OCI-LY3 (cell line): ENCODE measurements around the gene CAPG.

ENCODE experiments used
- H2AFZ ChIP-seq: fragments of 200-600, 300-600 bp; shearing (Covaris generic); 2 replicates; pipeline ENCODE4 v1.6.0; 2014; ENCODE audit warnings: antibody characterized with exemption, low read depth, low read length
- H3K27ac ChIP-seq: fragments of 200-600, 300-600 bp; sonication (generic); 2 replicates; pipeline ENCODE4 v1.5.1; 2014; ENCODE audit warnings: mild to moderate bottlenecking, low read length, moderate library complexity, mixed read lengths
- H3K27me3 ChIP-seq: fragments of 200-600, 300-600 bp; sonication (generic); 2 replicates; pipeline ENCODE4 v1.6.1; 2014; ENCODE audit warnings: low read depth, low read length, mixed read lengths
- H3K36me3 ChIP-seq: fragments of 200-600, 300-600 bp; sonication (generic); replicated peaks from 2 replicates; pipeline ENCODE3; 2014; ENCODE audit warnings: low read depth, low read length, mixed read lengths
- H3K4me1 ChIP-seq: fragments of 300-600, 200-600 bp; sonication (generic); 2 replicates; pipeline ENCODE4 v1.6.1; 2014; ENCODE audit warnings: low read length, mixed read lengths
- H3K4me2 ChIP-seq: fragments of 200-600, 300-600 bp; sonication (generic); 2 replicates; pipeline ENCODE4 v1.6.1; 2014; ENCODE audit warnings: low read length, mixed read lengths
- H3K4me3 ChIP-seq: fragments of 300-600, 200-600 bp; sonication (generic); 2 replicates; pipeline ENCODE4 v1.5.1; 2014; ENCODE audit warnings: antibody characterized with exemption, mild to moderate bottlenecking, low read length, moderate library complexity
- H3K79me2 ChIP-seq: fragments of 300-600, 200-600 bp; shearing (Covaris generic); 2 replicates; pipeline ENCODE4 v1.6.1; 2014; ENCODE audit warnings: mild to moderate bottlenecking, low read length, mixed read lengths
- H3K9ac ChIP-seq: fragments of 300-600, 200-600 bp; shearing (Covaris generic); 2 replicates; pipeline ENCODE4 v1.6.0; 2014; ENCODE audit warnings: mild to moderate bottlenecking, low read length, moderate library complexity
- H3K9me3 ChIP-seq: fragments of 200-600, 300-600 bp; shearing (Covaris generic); 2 replicates; pipeline ENCODE4 v1.6.1; 2014; ENCODE audit warnings: low read length, mixed read lengths; ENCODE audit not compliant: insufficient read depth
- H4K20me1 ChIP-seq: fragments of 200-600, 300-600 bp; sonication (generic); 2 replicates; pipeline ENCODE4 v1.6.1; 2016; ENCODE audit warnings: low read length, mixed read lengths; ENCODE audit not compliant: insufficient read depth
- CTCF ChIP-seq: fragments of 200-600, 300-600 bp; sonication (generic); IDR thresholded peaks from 2 replicates; pipeline ENCODE4 v1.5.1; 2014; ENCODE audit warnings: antibody characterized with exemption, low read length, low read depth
- EZH2phosphoT487 ChIP-seq: fragments of 200-600 bp; shearing (Covaris generic); IDR thresholded peaks from 2 replicates; pipeline ENCODE4 v1.6.1; 2018; ENCODE audit warnings: antibody characterized with exemption, mixed run types, low read depth

The CAPG gene

DNA sequence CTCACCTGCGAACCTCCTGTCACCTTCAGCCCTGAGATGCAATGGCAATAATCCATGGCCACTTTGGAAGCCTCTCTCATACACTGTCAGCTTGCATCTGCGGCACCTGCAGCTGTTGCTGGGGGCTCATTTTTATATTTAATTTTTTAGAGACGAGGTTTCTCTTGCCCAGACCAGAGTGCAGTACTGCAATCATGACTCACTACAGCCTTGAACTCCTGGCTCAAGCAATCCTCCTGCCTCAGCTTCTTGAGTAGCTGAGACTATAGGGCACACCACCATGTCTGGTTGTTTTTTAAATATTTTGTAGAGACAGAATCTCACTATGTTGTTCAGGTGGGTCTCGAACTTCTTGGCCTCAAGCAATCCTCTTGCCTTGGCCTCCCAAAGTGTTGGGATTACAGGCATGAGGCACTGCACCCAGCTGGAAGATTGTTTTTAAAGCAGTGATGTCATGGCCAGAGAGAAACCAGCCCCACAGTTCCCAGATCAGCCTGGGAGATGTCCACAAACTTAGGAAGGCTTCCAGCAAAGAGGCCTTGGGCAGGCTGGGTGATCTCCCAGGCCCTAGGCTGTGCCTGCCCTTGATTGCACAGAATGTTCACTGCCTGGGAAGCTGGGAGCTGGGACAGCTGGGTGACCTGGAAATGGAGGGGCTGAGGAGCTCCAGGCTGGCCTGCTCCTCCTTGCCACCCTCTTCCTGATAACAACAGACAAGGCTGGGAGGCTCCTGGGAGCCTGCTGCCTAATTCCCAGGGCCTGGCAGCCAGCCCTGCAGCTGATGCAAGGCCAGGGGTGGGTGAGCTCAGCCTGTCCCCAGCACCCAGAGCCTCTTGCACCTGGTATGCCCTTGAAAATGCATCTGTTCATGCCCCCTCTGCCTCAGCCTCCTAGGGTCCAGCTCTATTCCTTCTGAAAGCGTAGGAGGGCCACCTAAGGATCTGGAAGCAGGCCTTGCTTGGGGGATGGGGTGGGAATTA, 35.4 kb upstream of the CAPG start:
- no peak for TF ChIP-seq CTCF
- no peak for TF ChIP-seq EZH2phosphoT487
- no peak overlapping the region for H2AFZ ChIP-seq
- H3K9me3 ChIP-seq, result no peaks in the 10 kb centered on the region
- H3K4me1 ChIP-seq, result peaks cover 10% of the 10 kb centered on the region
- no peak overlapping the region for H3K4me3 ChIP-seq
- H4K20me1 ChIP-seq, result no peaks in the 10 kb centered on the region
- no peaks in the 10 kb centered on the region for H3K36me3 ChIP-seq
- H3K27ac ChIP-seq, result no peak overlapping the region
- no peak overlapping the region for H3K4me2 ChIP-seq
- H3K9ac ChIP-seq, result no peak overlapping the region
- no peaks in the 10 kb centered on the region for H3K79me2 ChIP-seq
- H3K27me3 ChIP-seq, result no peaks in the 10 kb centered on the region

- Histone ChIP-seq H3K4me1 (peaks cover 15% of the 10 kb centered on the region), H3K27ac (no peak overlapping the region), H3K79me2 (no peaks in the 10 kb centered on the region), H3K4me3 (no peak overlapping the region), H3K9me3 (no peaks in the 10 kb centered on the region), H3K4me2 (no peak overlapping the region), H3K27me3 (no peaks in the 10 kb centered on the region), H2AFZ (no peak overlapping the region), H4K20me1 (no peaks in the 10 kb centered on the region), H3K9ac (no peak overlapping the region), H3K36me3 (no peaks in the 10 kb centered on the region)
- TF ChIP-seq EZH2phosphoT487, result no peak
- TF ChIP-seq CTCF, result no peak
Observed at GRCh38 chr2:85444629-85445172, 34.5 kb upstream of the CAPG start.

GRCh38 chr2:85441864-85442263, 31.7 kb upstream of the CAPG start:
- Histone ChIP-seq H3K36me3 (no peaks in the 10 kb centered on the region), H2AFZ (peak overlapping the region; percentile 66), H3K27ac (no peak overlapping the region), H3K9ac (no peak overlapping the region), H3K27me3 (no peaks in the 10 kb centered on the region), H3K4me2 (0 out of 2 replicates have a peak overlapping the region, but pooled peaks have one; percentile 5), H3K79me2 (no peaks in the 10 kb centered on the region), H4K20me1 (no peaks in the 10 kb centered on the region), H3K4me1 (peaks cover 36% of the 10 kb centered on the region), H3K9me3 (no peaks in the 10 kb centered on the region), H3K4me3 (no peak overlapping the region)
- no peak for TF ChIP-seq EZH2phosphoT487
- TF ChIP-seq CTCF, result no peak

GRCh38 chr2:85440729-85441128, 30.6 kb upstream of the CAPG start:
- H3K4me2 ChIP-seq, result no peak overlapping the region

More at GRCh38 chr2:85440729-85441128, 30.6 kb upstream of the CAPG start:
- TF ChIP-seq CTCF, result no peak
- TF ChIP-seq EZH2phosphoT487, result no peak
- H3K79me2 ChIP-seq, result no peaks in the 10 kb centered on the region
- H4K20me1 ChIP-seq, result no peaks in the 10 kb centered on the region
- H3K9ac ChIP-seq, result no peak overlapping the region
- H3K36me3 ChIP-seq, result no peaks in the 10 kb centered on the region
- no peak overlapping the region for H3K4me3 ChIP-seq
- H3K9me3 ChIP-seq, result no peaks in the 10 kb centered on the region
- no peaks in the 10 kb centered on the region for H3K27me3 ChIP-seq
- H2AFZ ChIP-seq, result no peak overlapping the region
- H3K4me1 ChIP-seq, result peaks cover 38% of the 10 kb centered on the region
- no peak overlapping the region for H3K27ac ChIP-seq
